Endothelial cell of umbilical vein (primary cell): ENCODE results near the gene SLC6A6. TPM values are rescaled to one million over a fixed set of nuclear protein-coding genes. Genes with fewer than 3 reads are reported as not detected.

Experiments
- BruUV-seq: library from RNA; stranded (reverse); fragments of 400-500 nt; replicated peaks from 2 replicates; lab custom pipeline; 2021; lab: Mats Ljungman, UMichigan
- CTCF ChIA-PET: fragments of 300-600, 350-600 bp; sonication (Branson Sonifier 250); formaldehyde crosslinking; loops from one replicate; lab custom pipeline; 2021; ENCODE audit warnings: antibody characterized with exemption, inconsistent platforms; lab: Charles Lee
- POLR2A ChIA-PET: fragments of 300-600, 350-600 bp; sonication (Branson Sonifier 250); formaldehyde crosslinking; loops from one replicate; lab custom pipeline; 2021; ENCODE audit warnings: antibody characterized with exemption, inconsistent platforms; lab: Charles Lee
- DNase-seq: peaks from one replicate; pipeline ENCODE4 v3.0.0-alpha.2; 2011; ENCODE audit warnings: low read depth, low spot score
- FAIRE-seq: peaks from 2 replicates; lab custom pipeline; 2011; peaks lifted over from hg19 to GRCh38; lab: Jason Lieb, UNC
- H2AFZ ChIP-seq: 2 replicates; pipeline ENCODE4 v1.6.0; 2012; ENCODE audit warnings: low read depth, low read length, control low read depth, inconsistent platforms
- H3K27ac ChIP-seq: 2 replicates; pipeline ENCODE4 v1.5.1; 2011; ENCODE audit warnings: low read depth, mild to moderate bottlenecking, control low read depth, low read length, moderate library complexity; ENCODE audit not compliant: insufficient read depth
- H3K27me3 ChIP-seq, 2 experiments: 2 replicates each; pipeline versions ENCODE4 v1.6.0 to v1.6.1; 2011; ENCODE audit warnings: low read length in 2 of 2, mixed read lengths in 1 of 2; ENCODE audit not compliant: control insufficient read depth in 2 of 2, insufficient read depth in 2 of 2
- H3K36me3 ChIP-seq, 2 experiments: 2 replicates in 1 of 2; 3 replicates in 1 of 2; pipeline ENCODE4 v1.5.1; 2011; ENCODE audit warnings: low read length in 2 of 2, mild to moderate bottlenecking in 1 of 2, moderate library complexity in 1 of 2; ENCODE audit not compliant: control insufficient read depth in 2 of 2, insufficient read depth in 2 of 2; ENCODE audit errors: extremely low read depth in 1 of 2
- H3K4me1 ChIP-seq: 3 replicates; pipeline ENCODE4 v1.5.1; 2011; ENCODE audit warnings: mild to moderate bottlenecking, low read length; ENCODE audit not compliant: control insufficient read depth, insufficient read depth; ENCODE audit errors: extremely low read depth
- H3K4me2 ChIP-seq: 2 replicates; pipeline ENCODE4 v1.6.1; 2011; ENCODE audit warnings: low read length, control low read depth, mixed read lengths; ENCODE audit not compliant: insufficient read depth
- H3K4me3 ChIP-seq, 3 experiments: fragments of 200-600 bp in 1 of 3; sonication (generic), shearing (Covaris generic) in 1 of 3; replicated peaks in 1 of 3; 2 replicates each; pipeline ENCODE4 v1.5.1; 2011 to 2016; ENCODE audit warnings: control low read depth in 3 of 3, low read length in 3 of 3, mild to moderate bottlenecking in 2 of 3, inconsistent platforms in 1 of 3, low read depth in 1 of 3, moderate library complexity in 1 of 3; ENCODE audit not compliant: insufficient read depth in 1 of 3
- H3K79me2 ChIP-seq: 2 replicates; pipeline ENCODE4 v1.6.0; 2012; ENCODE audit warnings: low read length, inconsistent platforms; ENCODE audit not compliant: control insufficient read depth, insufficient read depth
- H3K9ac ChIP-seq: replicated peaks from 2 replicates; pipeline ENCODE3; 2011; ENCODE audit warnings: low read length, control low read depth; ENCODE audit not compliant: insufficient read depth; ENCODE audit errors: extremely low read depth
- H3K9me1 ChIP-seq: replicated peaks from 3 replicates; pipeline ENCODE4 v1.6.0; 2011; ENCODE audit warnings: mild to moderate bottlenecking, low read length; ENCODE audit not compliant: control insufficient read depth, insufficient read depth; ENCODE audit errors: extremely low read depth
- H3K9me3 ChIP-seq: replicated peaks from 2 replicates; pipeline ENCODE4 v1.5.1; 2012; ENCODE audit warnings: low read length, inconsistent platforms; ENCODE audit not compliant: control insufficient read depth, insufficient read depth
- H4K20me1 ChIP-seq: replicated peaks from 2 replicates; pipeline ENCODE3; 2011; ENCODE audit warnings: mild to moderate bottlenecking, low read length; ENCODE audit not compliant: control insufficient read depth, insufficient read depth; ENCODE audit errors: extremely low read depth
- EZH2 ChIP-seq: IDR thresholded peaks from 2 replicates; pipeline ENCODE4 v1.6.1; 2012; ENCODE audit warnings: borderline replicate concordance, low read depth, mild to moderate bottlenecking, moderate library complexity, low read length, inconsistent platforms; ENCODE audit not compliant: severe bottlenecking
- FOS ChIP-seq: IDR thresholded peaks from 2 replicates; pipeline ENCODE4 v1.6.1; 2011; ENCODE audit warnings: mild to moderate bottlenecking, low read length, moderate library complexity, borderline replicate concordance; ENCODE audit not compliant: insufficient read depth
- GATA2 ChIP-seq: IDR thresholded peaks from 2 replicates; pipeline ENCODE4 v1.7.0; 2011; ENCODE audit warnings: low read depth, mild to moderate bottlenecking, moderate library complexity, mixed read lengths, low read length; ENCODE audit not compliant: insufficient read length, insufficient read depth
- JUN ChIP-seq: IDR thresholded peaks from 2 replicates; pipeline ENCODE4 v1.6.1; 2011; ENCODE audit warnings: borderline replicate concordance, low read depth; ENCODE audit not compliant: insufficient read length, insufficient read depth
- MYC ChIP-seq: IDR thresholded peaks from one replicate; pipeline ENCODE4 v1.6.1; 2011; ENCODE audit warnings: mild to moderate bottlenecking, low read depth, low read length
- POLR2A ChIP-seq: IDR thresholded peaks from 2 replicates; pipeline ENCODE4 v1.6.1; 2012; ENCODE audit warnings: low read depth, mild to moderate bottlenecking, control low read depth, low read length
- POLR2AphosphoS5 ChIP-seq: IDR thresholded peaks from 2 replicates; pipeline ENCODE4 v1.6.1; 2012; ENCODE audit warnings: low read depth, mild to moderate bottlenecking, control low read depth, low read length, moderate library complexity; ENCODE audit not compliant: insufficient read depth
- dilution Hi-C: fragments of 300-500 bp; cut with MboI; formaldehyde crosslinking; loops from one replicate; pipeline ENCODE4 v1.15.0; 2019; ENCODE audit warnings: low sequenced_read_pairs; ENCODE audit not compliant: extremely low pct_ligation_motif_present
- intact Hi-C: fragments of 100-400 bp; cut with micrococcal nuclease; formaldehyde crosslinking; loops from one replicate; pipeline ENCODE4 v1.10.0; 2022
- polyA plus RNA-seq, 4 experiments: library from polyadenylated mRNA; depleted of rRNA in 3 of 4; stranded (reverse) in 3 of 4; unstranded in 1 of 4; fragments of >200 nt; gene quantifications; 2 replicates each; pipeline versions ENCODE4 v1.2.1 to v1.2.3, GENCODE V29; 2011 to 2012; ENCODE audit warnings: missing spikeins in 1 of 4
- total RNA-seq: library from RNA; stranded (reverse); gene quantifications from 2 replicates; pipeline ENCODE4 v1.2.3, GENCODE V29; 2021
- TF ChIP-seq, protein P1 (sequence below): IDR thresholded peaks from 2 replicates; pipeline ENCODE4 v1.6.1; 2011; ENCODE audit not compliant: insufficient read depth, insufficient read length
- TF ChIP-seq, protein P2 (sequence below), 2 donors: IDR thresholded peaks; 1 replicate in 1 of 2; 2 replicates in 1 of 2; pipeline ENCODE4 v1.5.1; 2011; ENCODE audit warnings: low read length in 2 of 2, mild to moderate bottlenecking in 2 of 2, moderate library complexity in 2 of 2, control low read depth in 1 of 2, inconsistent platforms in 1 of 2, low read depth in 1 of 2; ENCODE audit not compliant: insufficient read depth in 1 of 2; ENCODE audit errors: extremely low read depth in 1 of 2

Gene SLC6A6
- total and polyA plus RNA-seq, 2 donors (not counting 3 experiments of a cell fraction or from before 2014, with no cell fraction given) = 25.7 to 38.0 TPM

DNA sequence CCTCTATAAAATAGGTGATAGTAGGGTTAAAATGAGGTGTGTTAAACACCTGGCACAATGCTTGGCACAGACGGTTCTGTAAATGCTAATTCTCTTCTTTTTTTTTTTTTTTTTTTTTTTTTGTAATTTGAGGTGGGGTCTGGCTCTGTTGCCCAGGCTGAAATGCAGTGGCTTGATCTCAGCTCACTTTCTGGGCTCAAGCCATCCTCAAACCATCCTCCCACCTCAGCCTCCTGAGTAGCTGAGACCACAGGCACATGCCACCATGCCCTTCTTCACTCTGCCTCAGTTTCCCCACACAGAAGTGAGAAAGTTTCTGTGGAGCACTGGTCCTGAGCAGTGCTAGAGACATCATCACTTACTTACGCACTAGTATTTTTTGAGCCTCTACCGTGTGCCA is 57.4 kb downstream of the SLC6A6 start:
- H3K4me1 ChIP-seq = peaks cover 38% of the 10 kb centered on the region
- no peaks in the 10 kb centered on the region for H3K79me2 ChIP-seq
- H4K20me1 ChIP-seq = no peaks in the 10 kb centered on the region
- dilution Hi-C loops = no loop called here
- CTCF ChIA-PET = interaction anchor here (1.4 to 3.5 kb wide), 4 partner anchors 8 to 58 kb away, joined by 3 to 37 read pairs (median 17); partner anchors contain the start of gene SLC6A6
- no peaks in the 10 kb centered on the region for H3K9me3 ChIP-seq
- no peaks in the 10 kb centered on the region for H3K9me1 ChIP-seq
- FAIRE-seq (no peak), DNase-seq (no peak)
- H3K36me3 ChIP-seq = no peaks in the 10 kb centered on the region
- no TSS peak for BruUV-seq
- H3K4me2 ChIP-seq = no peak overlapping the region
- H2AFZ ChIP-seq = no peak overlapping the region
- TF ChIP-seq POLR2AphosphoS5 (no peak), JUN (no peak), POLR2A (no peak), MYC (no peak), FOS (no peak), GATA2 (no peak), EZH2 (no peak)
- TF ChIP-seq, protein P1, sequence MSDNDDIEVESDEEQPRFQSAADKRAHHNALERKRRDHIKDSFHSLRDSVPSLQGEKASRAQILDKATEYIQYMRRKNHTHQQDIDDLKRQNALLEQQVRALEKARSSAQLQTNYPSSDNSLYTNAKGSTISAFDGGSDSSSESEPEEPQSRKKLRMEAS = no peak
- TF ChIP-seq, protein P2, sequence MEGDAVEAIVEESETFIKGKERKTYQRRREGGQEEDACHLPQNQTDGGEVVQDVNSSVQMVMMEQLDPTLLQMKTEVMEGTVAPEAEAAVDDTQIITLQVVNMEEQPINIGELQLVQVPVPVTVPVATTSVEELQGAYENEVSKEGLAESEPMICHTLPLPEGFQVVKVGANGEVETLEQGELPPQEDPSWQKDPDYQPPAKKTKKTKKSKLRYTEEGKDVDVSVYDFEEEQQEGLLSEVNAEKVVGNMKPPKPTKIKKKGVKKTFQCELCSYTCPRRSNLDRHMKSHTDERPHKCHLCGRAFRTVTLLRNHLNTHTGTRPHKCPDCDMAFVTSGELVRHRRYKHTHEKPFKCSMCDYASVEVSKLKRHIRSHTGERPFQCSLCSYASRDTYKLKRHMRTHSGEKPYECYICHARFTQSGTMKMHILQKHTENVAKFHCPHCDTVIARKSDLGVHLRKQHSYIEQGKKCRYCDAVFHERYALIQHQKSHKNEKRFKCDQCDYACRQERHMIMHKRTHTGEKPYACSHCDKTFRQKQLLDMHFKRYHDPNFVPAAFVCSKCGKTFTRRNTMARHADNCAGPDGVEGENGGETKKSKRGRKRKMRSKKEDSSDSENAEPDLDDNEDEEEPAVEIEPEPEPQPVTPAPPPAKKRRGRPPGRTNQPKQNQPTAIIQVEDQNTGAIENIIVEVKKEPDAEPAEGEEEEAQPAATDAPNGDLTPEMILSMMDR (IDR thresholded peaks at IDR 0.05; ENCODE audit: extremely low read depth in 1 of 2, insufficient read depth in 1 of 2, low read depth in 1 of 2, low read length in 2 of 2) = no peak
- H3K27ac ChIP-seq = peak overlapping the region; percentile 4
- no peak overlapping the region for H3K9ac ChIP-seq
- intact Hi-C loops = loop anchor here (1.0 to 10.0 kb wide), 7 partner anchors 7 to 805 kb away; partner anchors contain the start of gene SLC6A6
- POLR2A ChIA-PET = interaction anchor here (0.8 kb wide), 1 partner anchor 18 kb away, joined by 3 read pairs; no protein-coding TSS in a partner anchor
- H3K4me3 ChIP-seq = no peak overlapping the region
- H3K27me3 ChIP-seq = no peaks in the 10 kb centered on the region
